OCI-LY1 (cell line): ENCODE results near the gene GAN.

ENCODE experiments used
- EZH2 ChIP-seq: fragments of 200-600 bp; sonication (generic), shearing (Covaris generic); IDR thresholded peaks from 2 replicates; pipeline ENCODE4 v1.8.0; 2017; ENCODE audit warnings: borderline replicate concordance, mixed run types, mild to moderate bottlenecking, antibody characterized with exemption, low read length, moderate library complexity, mixed read lengths
- TF ChIP-seq, protein P1 (sequence below): fragments of 200-600 bp; sonication (generic), shearing (Covaris generic); IDR thresholded peaks from 2 replicates; pipeline ENCODE4 v1.5.1; 2017; ENCODE audit warnings: mild to moderate bottlenecking, antibody characterized with exemption, low read length, moderate library complexity, mixed read lengths

DNA sequence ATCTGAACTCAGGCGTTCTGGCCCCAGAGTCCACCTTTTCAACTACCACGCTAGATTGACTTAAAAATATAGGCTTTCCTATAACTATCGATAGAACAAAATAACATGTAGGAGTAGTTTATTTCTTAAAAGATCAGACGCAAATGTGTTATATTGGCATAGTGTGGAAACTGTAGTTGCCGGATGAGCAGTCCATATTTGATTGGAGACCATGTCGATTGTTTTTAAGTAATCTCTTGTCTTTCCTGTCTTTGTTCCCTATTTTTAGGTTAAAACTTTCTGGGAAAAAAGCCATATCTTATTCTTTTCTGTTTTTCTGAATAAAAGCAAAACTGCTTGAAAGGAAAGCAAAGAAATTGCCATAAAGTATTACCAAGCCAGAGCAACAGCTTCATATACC lies 53.1 kb downstream of the GAN start:
- TF ChIP-seq, protein P1, sequence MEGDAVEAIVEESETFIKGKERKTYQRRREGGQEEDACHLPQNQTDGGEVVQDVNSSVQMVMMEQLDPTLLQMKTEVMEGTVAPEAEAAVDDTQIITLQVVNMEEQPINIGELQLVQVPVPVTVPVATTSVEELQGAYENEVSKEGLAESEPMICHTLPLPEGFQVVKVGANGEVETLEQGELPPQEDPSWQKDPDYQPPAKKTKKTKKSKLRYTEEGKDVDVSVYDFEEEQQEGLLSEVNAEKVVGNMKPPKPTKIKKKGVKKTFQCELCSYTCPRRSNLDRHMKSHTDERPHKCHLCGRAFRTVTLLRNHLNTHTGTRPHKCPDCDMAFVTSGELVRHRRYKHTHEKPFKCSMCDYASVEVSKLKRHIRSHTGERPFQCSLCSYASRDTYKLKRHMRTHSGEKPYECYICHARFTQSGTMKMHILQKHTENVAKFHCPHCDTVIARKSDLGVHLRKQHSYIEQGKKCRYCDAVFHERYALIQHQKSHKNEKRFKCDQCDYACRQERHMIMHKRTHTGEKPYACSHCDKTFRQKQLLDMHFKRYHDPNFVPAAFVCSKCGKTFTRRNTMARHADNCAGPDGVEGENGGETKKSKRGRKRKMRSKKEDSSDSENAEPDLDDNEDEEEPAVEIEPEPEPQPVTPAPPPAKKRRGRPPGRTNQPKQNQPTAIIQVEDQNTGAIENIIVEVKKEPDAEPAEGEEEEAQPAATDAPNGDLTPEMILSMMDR, result no peak
- no peak for TF ChIP-seq EZH2
